DMS 273 treated with DMSO at 0.1 percent for 48 hours (cell line): ENCODE measurements around the gene CCDC80.
"Not testable (repeated sequence)": the region's sequence is repeated elsewhere in the genome, so short reads cannot be mapped to it uniquely, and the experiment has no call there.

Experiments
- DNase-seq: peaks from one replicate; lab custom pipeline; 2025; lab: John Stamatoyannopoulos, UW

Gene CCDC80

GRCh38 chr3:112640930-112641801 is at the start of gene CCDC80:
Gene CCDC80, minus strand, starts transcription at chr3:112641143. Its CDS starts 1,238 bp downstream, at chr3:112639905.
- DNase-seq = peak; percentile 82

- no peak for DNase-seq
Measured at GRCh38 chr3:112689989-112690388, 49.0 kb upstream of the CCDC80 start.

GRCh38 chr3:112689385-112689784 is 48.4 kb upstream of the CCDC80 start:
- no peak for DNase-seq

- DNase-seq = no peak
Measured at GRCh38 chr3:112688819-112689218, 47.9 kb upstream of the CCDC80 start.

GRCh38 chr3:112688085-112688769 is 47.3 kb upstream of the CCDC80 start:
- DNase-seq = no peak

- DNase-seq = no peak
Measured at GRCh38 chr3:112687616-112688015, 46.7 kb upstream of the CCDC80 start.

- DNase-seq = no peak
Measured at GRCh38 chr3:112687211-112687610, 46.3 kb upstream of the CCDC80 start.

GRCh38 chr3:112685956-112686799 is 45.2 kb upstream of the CCDC80 start:
- DNase-seq = no peak

- no peak for DNase-seq
Measured at GRCh38 chr3:112685420-112685819, 44.5 kb upstream of the CCDC80 start.

GRCh38 chr3:112682361-112682760 is 41.4 kb upstream of the CCDC80 start:
- no peak for DNase-seq

GRCh38 chr3:112681822-112682325 is 40.9 kb upstream of the CCDC80 start:
- no peak for DNase-seq

- no peak for DNase-seq
Measured at GRCh38 chr3:112676659-112677234, 35.8 kb upstream of the CCDC80 start.

GRCh38 chr3:112675943-112676535 is 35.1 kb upstream of the CCDC80 start:
- no peak for DNase-seq

- no peak for DNase-seq
Measured at GRCh38 chr3:112675349-112675748, 34.4 kb upstream of the CCDC80 start.

GRCh38 chr3:112672716-112673541 is 32.0 kb upstream of the CCDC80 start:
- no peak for DNase-seq

- DNase-seq = no peak
Measured at GRCh38 chr3:112671930-112672715, 31.2 kb upstream of the CCDC80 start.

GRCh38 chr3:112670824-112671223 is 29.9 kb upstream of the CCDC80 start:
- no peak for DNase-seq

GRCh38 chr3:112667599-112667998 is 26.7 kb upstream of the CCDC80 start:
- no peak for DNase-seq

- DNase-seq = not testable (repeated sequence)
Measured at GRCh38 chr3:112665009-112665408, 24.1 kb upstream of the CCDC80 start.

- no peak for DNase-seq
Measured at GRCh38 chr3:112656043-112656442, 15.1 kb upstream of the CCDC80 start.
